NCI-H2171 treated with DMSO at 0.1 percent for 48 hours (cell line): Measurements from ENCODE around the gene FOXE3.

ENCODE experiments used
- DNase-seq: peaks from one replicate; lab custom pipeline; 2025; lab: John Stamatoyannopoulos, UW

The FOXE3 gene

DNA sequence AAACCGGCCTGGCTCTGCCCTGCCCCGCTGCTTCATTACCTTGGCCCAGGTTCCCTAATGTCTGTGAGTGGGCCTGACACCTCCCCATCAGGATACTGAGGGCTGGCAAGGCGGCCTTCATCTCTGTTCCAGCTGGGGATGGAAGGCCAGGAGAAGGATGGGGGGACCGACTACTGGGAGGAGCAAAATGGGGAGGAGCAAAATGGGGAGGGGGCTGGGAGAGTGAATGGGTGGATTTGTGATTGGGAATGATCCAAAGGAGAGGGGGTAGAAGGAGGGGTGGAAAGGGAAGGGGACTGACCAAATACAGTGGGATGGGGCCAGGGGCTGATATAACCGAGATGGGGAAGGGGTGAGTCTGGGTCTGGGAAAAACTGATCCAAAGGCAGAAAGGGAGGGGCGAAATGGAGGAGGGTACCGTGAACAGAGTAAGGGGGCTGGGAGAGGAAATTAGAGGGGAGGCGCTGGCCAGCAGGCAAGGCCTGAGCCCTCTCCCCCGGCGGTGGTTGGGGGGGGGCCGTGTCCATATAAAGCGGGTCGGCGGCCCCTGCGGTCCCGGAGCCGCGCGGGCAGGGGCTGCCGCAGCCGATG is at the start of gene FOXE3:
Gene FOXE3 (plus strand): TSS at position 558 of the 591 bp plus-strand sequence. CDS start 31 bp downstream, at position 589.
- no peak for DNase-seq

DNA sequence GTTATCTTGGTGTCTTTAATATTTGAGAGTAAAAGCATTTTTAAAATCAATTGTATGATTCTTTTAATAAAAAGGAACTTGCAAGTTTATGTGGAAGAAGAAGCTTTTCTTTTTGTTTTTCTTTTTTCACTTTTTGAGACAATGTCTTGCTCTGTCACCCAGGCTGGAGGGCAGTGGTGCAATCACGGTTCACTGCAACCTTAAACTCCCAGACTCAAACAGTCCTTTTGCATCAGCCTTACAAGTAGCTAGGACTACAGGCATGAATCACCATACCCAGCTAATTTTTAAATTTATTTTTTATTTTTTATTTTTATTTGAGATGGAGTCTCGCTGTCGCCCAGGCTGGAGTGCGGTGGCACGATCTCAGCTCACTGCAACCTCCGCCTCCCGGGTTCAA is 48.4 kb upstream of the FOXE3 start:
- DNase-seq: no peak

DNA sequence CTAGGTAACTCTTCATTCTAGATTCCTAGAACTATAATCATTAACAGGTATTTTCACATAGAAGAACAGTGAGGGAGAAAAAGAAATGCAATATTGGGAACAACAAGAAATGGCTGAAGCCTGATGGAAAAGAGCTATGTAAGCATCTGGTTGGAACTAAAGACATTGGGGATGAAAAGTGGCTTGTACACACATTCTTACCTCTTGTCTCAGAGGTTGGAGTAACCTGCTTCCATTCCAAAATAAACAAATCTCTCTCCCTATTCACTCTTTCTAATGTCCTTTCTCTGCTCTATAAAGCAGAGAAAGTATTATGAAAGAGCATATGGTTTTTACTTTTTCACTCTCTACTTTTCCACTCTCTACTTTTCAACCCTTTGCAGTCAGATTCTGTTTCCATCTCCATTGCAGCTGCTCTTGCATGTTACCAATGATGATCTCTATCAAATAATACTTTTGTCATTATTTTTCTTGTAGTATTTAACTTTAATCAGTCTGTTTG is 45.0 kb upstream of the FOXE3 start:
- DNase-seq: no peak

DNA sequence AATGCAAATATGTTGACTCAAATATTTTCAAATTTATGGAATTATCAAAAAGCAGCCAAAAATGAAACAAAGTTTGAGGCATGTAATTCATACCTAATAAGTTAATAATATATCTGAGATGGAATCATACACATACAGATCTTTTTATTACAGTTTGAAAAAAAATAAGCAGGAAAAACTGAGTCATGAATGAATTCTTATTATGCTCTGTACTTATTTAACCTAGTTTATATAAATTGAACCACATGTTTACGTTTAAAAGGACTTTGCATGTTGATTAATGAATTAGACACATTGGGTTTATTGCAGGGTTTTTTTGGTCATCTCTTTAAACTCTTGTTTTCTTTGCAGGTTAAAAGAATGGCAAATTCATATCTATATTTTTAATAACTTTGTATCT is 41.6 kb upstream of the FOXE3 start:
- no peak for DNase-seq

DNA sequence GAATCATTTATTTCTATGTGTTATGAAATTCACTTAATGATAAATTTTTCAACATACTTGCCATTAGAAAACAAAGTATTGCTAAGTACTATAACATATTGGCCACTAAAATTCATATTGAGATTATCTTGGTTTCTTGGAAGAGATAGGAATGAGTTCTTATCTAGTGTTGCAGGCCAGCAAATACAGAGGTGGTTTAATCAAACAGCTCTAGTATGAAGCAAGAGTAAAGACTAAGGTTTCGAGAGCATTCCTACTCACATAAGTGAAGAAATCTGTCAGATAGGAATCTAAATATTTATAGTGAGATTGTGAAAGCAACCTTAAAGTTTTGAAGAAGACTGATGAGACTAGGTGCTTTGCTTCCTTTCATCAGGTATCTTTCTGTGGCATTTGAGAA is 37.9 kb upstream of the FOXE3 start:
- DNase-seq: no peak

DNA sequence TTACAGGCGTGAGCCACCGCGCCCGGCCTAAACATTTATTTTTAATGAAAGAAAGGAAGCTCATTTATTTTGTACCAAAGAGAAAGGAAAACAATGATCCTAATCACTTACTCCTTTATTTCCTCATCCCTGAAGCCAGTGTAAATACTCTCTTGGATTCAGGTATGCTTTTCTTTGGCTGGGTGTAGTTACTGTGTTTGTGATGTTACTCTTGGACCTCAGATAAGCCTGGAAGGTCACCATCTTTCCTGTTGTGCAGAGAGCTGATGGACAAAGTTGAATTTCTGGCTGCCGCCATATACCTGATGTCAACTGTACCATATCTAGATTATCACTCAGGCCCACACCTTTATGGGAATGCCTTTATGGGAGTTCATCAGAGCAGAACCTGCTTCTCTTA is 35.4 kb upstream of the FOXE3 start:
- no peak for DNase-seq

DNA sequence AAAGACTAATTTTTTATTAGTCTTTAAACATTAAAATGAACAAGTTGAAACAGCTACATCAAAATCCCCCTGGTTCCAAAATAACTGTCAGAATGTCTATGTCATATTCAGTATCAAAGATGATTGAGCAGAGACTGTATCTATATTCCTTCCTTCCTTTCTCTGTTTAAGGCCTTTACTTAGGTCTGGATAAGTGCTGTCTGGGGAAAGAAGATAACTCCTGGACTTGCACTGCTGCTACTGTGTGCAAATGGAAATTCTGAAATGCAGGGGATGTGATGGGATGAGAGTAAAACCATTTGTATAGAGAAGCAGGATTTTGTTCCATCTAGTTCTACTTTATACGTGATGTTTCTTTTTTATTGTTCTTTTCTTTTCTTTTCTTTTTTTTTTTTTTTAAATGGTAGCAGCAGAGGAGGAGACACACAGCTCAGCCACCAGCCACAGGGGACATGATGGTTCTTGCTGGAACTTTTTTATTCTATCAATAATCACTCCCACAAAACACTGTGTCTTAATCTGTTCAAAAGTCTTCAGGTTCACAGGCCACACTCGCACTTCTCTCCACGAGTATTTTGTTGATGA is 33.6 kb upstream of the FOXE3 start:
- DNase-seq: no peak

DNA sequence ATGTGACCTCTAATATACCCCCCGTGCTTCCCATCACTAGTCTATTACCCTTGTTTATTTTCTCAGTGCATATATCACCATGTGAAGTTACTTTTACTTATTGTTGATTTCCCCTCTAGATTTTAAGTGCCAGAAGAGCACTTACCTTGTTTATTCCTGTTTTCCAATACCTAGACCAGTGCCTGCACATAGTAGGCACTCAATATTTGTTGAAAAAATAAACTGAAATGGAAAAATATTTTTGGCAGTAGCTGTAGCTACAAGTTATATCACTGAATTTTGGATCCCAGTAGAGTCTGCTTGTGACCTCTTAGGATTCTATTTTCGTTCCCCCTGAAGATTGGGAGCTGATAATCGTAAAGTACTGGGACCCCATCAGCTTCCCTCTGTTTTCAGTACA is 32.0 kb upstream of the FOXE3 start:
- DNase-seq: no peak

DNA sequence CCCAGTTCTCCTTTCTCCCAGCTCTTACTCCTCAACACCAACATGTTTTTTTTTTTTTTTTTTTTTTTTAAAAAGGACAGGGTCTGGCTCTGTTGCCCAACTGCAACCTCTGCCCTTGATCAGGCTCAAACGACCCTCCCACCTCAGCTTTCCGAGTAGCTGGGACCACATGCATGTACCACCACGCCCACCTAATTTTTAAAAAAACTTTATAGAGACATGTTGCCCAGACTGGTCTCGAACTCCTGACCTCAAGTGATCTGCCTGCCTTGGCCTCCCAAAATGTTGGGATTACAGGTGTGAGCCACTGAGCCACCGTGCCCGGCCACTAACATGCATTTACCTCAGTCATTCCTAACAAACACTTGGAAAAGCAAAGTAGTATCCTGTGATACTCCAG is 31.1 kb upstream of the FOXE3 start:
- no peak for DNase-seq

DNA sequence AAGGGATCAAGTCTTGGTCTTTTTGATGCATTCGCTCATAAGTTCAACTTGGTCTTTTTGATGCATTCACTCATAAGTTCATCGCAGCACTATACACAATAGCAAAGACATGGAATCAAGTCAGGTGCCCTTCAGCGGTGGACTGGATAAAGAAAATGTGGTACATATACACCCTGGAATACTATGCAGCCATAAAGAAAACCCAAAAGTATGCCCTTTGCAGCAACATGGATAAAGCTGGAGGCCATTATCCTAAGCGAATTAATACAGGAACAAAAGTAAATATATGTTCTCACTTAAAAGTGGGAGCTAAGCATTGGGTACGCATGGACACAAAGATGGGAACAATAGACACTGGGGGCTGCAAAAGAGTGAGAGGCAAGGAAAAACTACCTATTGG is 29.8 kb upstream of the FOXE3 start:
- DNase-seq: no peak

DNA sequence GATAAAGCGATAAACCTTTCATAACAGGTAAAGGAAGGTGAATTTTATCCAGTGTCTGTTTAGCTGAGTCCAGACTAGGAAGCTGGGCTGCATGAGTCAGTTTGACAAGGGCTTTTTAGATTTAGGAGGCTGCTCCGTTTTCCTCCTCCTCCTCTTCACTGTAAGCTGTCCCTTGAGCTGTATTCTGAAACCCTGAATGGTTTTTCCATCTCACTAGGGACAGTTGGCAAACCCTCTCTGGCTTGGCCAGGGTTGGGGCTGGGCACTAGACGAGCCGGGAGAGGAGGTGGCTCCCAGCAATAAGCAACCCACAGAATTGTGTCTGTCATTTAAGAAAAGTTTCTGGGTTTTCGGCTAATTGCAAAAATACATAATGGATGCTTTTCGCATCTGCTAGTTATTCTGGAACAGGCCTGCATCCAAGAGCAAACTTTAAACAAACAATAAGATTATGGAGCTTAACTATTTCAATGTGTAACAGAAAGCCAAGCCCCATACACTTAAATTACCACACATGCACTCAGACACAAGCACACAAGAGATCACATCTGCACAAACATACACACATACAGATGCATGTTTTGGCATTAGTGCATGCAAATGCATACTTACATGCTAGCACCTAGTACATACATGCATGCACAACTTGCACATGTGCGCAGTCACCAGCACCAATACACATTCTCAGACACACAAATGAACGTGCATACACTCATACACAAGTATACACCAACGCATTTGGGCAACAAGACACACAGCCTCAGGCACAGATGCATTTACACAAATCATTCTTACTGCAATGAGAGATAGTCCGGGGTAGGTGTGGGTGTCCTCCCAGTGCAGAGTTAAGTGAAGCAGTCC is 27.8 kb upstream of the FOXE3 start:
- DNase-seq: no peak

DNA sequence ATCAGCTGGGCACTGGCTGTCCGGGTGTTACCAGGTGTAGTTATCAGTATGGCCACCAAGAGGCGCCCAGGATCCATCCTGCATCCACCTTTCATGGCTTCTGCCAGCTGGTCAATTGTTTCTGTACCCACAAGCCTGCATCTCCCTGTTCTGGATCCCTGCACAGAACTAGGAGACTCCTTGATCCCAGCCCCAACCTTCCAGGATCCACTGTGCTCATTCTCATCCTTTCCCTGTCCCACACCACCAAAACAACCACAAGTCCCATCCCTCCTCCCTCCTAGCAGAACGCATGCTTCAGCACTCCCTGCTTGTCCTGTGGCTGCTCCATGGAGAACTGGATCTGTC is 27.2 kb upstream of the FOXE3 start:
- peak; percentile 48 for DNase-seq

DNA sequence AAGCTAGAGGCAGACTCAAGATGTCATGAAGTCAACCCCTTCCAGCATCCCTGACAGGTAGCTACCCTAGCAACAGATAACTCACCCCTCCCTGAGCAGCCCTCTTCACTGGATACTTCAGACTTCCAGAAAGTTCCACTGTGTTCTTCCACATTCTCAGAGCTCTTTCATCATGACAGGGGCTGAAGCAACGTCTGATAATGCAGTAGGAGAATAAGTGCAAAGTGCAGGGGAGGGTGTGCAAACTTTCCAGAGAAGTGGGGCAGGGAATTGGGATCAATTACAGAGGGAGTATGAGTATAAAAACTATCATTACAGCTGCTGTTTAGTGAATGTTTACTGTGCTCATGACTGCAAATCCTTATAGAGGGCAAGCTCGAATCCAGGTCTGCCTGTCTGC is 26.4 kb upstream of the FOXE3 start:
- DNase-seq: no peak

DNA sequence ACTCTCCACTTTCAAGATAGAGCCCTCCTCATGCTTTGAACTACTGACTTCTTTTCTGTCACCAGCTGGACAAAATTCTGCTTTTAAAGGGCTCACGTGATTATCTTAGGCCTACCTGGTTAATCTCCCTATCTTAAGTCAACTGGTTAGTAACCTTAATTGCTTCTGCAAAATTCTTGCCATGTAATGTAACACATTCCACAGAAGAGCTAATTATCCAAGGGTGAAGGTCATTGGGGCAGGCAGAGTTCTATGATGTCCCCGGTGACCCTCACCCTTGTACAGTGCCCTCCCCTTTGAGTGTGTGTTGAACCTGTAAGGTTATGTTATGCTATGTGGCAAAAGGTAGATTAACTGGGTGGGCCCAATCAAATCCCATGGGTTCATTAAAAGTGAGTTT is 25.2 kb upstream of the FOXE3 start:
- no peak for DNase-seq

DNA sequence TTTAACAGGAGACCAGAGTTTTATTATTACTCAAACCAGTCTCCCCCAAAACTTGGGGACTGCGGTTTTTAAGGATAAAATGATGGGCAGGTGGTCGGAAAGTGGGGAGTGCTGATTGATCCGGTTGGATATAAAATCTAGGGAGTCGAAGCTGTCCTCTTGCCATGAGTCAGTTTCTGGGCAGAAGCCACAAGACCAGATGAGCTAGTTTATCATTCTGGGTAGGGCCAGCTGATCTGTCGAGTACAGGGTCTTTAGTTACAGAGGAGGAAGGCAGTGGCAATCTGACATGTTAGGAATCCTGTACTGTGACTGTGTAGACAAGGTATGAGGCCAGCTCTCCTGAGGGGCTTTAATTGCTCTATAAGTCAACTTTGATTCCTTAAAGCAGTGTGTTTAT is 22.9 kb upstream of the FOXE3 start:
- no peak for DNase-seq

DNA sequence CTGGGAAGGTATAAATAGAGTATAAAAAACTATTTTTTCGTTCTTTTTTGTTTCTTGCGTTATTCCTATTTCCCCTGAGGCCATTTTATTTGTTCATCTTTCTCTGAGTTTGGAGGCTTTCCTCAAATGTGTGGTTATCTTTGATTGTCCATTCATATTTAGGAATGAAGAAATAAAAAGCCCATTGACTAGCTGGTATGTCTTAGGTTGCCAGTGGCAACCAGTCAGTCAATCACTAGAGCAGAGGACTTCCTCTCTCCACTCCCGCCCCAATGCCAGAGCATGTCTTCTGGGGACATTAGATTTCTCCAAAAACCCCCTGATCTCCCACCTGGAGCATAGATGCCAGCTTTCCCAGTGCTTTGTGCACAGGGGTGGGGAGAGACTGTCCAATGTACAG is 20.7 kb upstream of the FOXE3 start:
- no peak for DNase-seq

DNA sequence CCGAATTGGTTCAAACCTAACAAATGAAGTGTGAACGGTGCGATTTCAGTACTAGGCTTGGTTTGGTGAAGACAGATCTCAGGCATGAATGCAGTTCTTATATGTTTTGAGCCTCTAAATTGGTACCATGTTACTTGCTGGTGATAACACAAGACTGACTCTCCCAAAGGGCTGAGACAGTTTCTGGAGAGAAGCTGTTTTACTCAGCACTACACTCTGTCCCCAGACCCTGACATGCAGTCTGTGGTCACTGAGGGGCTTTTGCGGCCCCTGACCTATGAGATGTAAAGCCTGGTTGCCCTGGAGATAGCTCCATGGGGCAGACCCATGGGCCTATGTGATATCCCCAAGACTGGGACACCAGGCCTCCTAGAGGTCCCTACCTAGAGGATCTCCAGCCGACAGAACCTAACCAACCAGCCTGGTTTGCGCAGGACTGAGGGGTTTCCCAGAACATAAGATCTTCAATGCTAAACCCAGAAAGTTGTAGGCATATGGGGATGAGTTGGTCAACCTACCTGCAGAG is 19.4 kb upstream of the FOXE3 start:
- no peak for DNase-seq

DNA sequence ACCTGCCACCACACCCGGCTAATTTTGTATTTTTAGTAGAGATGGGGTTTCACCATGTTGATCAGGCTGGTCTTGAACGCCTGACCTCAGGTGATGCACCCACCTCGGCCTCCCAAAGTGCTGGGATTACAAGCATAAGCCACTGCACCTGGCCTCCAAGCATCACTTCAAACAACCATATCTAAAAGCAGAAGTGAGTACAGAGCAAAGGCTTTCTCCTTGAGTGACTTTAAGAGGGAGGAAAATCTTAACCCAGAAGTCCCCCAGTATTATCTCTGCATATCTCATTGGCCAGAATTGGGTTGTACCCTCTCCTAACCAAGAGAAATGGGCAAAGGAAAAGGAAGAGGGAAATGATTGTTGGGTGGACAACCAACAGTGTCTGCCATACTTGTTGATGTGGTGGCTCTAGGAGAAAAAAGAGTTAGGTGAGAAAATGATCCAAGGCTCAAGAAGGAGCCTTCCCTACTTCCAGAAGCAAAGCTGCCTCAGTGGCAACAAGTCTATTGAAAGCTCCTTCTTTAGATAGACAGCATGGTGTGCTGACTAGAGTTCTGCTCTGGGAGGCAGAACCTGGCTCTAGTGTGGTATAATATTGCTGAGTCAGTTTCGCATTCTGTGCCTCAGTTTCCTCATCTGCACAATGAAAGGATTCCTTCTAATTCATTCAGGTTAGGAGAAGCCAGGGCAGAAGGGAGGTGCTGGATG is 16.8 kb upstream of the FOXE3 start:
- DNase-seq: no peak

DNA sequence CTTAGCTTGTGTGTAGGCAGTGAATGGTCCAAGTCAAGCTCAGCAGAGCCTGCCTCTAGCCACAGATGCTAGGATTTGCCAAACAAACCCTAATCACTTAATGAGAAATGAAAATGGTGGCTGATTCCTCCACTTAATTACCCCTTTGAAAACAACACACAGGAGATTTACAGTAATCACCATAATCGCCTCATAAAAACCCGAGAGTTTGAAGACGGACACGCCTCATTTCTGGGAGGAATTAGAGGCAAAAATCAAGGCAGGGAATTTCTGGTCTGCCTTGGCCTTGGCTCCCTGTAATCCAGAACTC is 16.3 kb upstream of the FOXE3 start:
- no peak for DNase-seq

DNA sequence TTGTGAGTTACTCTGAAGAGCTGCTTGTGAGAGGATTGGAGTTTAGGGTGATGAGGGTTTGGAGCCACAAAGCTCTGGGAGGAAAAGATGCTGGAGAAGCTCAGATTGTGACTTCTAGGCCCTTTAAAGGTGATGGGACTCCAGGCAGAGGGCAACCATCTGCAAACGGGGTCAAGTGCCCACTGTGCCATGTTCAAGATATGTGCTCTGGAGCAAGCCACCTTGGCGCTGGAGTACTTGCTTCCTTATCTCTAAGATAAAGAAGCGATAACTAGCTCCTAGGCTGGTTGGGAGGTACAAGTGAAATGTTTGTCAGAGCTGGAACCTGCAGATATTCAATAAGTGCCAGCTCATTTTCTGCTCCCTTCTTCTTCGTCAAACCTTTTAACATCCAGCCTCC is 14.3 kb upstream of the FOXE3 start:
- no peak for DNase-seq

DNA sequence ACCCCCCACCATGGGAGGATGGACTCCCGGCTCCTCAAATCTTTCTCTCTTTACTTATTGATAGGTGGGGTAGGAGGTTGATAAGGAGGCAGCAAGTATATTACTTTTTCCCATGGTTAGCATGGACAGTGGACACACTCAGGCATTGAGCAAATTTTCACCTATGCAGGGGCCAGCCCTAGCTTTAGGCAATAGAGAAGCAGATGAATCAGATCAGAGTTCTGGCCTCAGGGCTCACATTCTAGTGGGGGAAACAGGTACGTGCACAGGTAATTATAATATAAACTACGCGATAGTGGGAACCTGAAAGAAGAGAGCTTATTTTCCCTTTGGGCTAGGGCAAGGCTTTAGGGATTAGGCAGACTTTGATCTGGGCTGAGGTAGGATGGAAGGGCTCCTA is 13.5 kb upstream of the FOXE3 start:
- DNase-seq: no peak

DNA sequence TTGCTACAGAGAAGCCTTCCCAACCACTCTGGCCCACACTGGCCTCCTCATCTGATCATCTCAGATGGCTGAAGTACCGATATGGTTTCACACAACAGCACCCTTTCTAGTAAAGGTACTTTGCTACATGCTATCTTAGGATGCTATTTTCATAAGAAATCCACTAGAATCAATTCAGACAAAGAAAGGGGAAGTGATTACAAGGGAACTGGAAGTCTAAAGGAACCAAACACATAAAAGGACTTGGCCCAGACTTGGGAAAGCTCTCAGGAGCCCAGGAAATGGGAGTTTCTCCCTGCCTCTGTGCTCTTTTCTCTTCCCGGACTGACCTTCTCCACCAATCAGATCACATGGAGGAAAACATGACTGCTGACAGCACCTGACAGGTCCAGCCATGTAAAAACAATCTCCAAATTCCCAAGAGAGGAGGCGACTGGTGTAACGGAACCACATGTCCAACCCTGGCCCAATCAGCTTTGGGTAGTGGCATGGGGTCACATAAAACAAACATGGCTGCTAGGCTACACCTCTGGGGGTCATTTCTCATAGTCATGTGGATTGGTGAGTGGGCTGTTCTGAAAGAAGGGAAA is 12.7 kb upstream of the FOXE3 start:
- no peak for DNase-seq
